GM18498 (cell line): ENCODE results near the gene CRYBG2.

Source experiments
- ATAC-seq: cut with Tn5 transposase; IDR thresholded peaks from one replicate; pipeline ENCODE4 v1.9.1; 2021; ENCODE audit warnings: mild to moderate bottlenecking, moderate library complexity; ENCODE audit not compliant: unreplicated experiment

Gene CRYBG2

GRCh38 chr1:26372039-26372438, 18.1 kb upstream of the CRYBG2 start:
- ATAC-seq: no peak

- no peak for ATAC-seq
Measured at GRCh38 chr1:26370591-26371382, 16.9 kb upstream of the CRYBG2 start.

- no peak for ATAC-seq
Measured at GRCh38 chr1:26368486-26368885, 14.6 kb upstream of the CRYBG2 start.

- ATAC-seq: no peak
Measured at GRCh38 chr1:26368006-26368405, 14.1 kb upstream of the CRYBG2 start.

GRCh38 chr1:26367441-26367840, 13.5 kb upstream of the CRYBG2 start:
- ATAC-seq: no peak

- ATAC-seq: no peak
Measured at GRCh38 chr1:26364956-26365355, 11.0 kb upstream of the CRYBG2 start.

- no peak for ATAC-seq
Measured at GRCh38 chr1:26363549-26364448, 9.9 kb upstream of the CRYBG2 start.

GRCh38 chr1:26362331-26362730, 8.4 kb upstream of the CRYBG2 start:
- ATAC-seq: no peak

GRCh38 chr1:26361605-26362122, 7.7 kb upstream of the CRYBG2 start:
- no peak for ATAC-seq

GRCh38 chr1:26360807-26361604, 7.1 kb upstream of the CRYBG2 start:
- no peak for ATAC-seq

GRCh38 chr1:26359981-26360806, 6.3 kb upstream of the CRYBG2 start:
- no peak for ATAC-seq

GRCh38 chr1:26358411-26359384, 4.8 kb upstream of the CRYBG2 start:
- ATAC-seq: no peak

- no peak for ATAC-seq
Measured at GRCh38 chr1:26357121-26357602, 3.2 kb upstream of the CRYBG2 start.

GRCh38 chr1:26356106-26356505, 2.2 kb upstream of the CRYBG2 start:
- no peak for ATAC-seq

- ATAC-seq: no peak
Measured at GRCh38 chr1:26354972-26355371, 1.0 kb upstream of the CRYBG2 start.

GRCh38 chr1:26353210-26353859, 595 bp downstream of the CRYBG2 start:
- ATAC-seq: no peak

- no peak for ATAC-seq
Measured at GRCh38 chr1:26352338-26352679, 1.6 kb downstream of the CRYBG2 start.

- ATAC-seq: no peak
Measured at GRCh38 chr1:26351590-26352337, 2.2 kb downstream of the CRYBG2 start.
